MM.1S (cell line): Measurements from ENCODE around the gene GOSR2.

ENCODE experiments used
- CTCF ChIP-seq: fragments of 300-600 bp; sonication (generic); IDR thresholded peaks from 2 replicates; pipeline ENCODE4 v1.5.1; 2016; ENCODE audit warnings: antibody characterized with exemption, low read length, mixed read lengths
- EZH2phosphoT487 ChIP-seq: fragments of 300-600 bp; sonication (generic); IDR thresholded peaks from 2 replicates; pipeline ENCODE4 v1.6.1; 2018; ENCODE audit warnings: antibody characterized with exemption, low read length

- TF ChIP-seq CTCF (no peak), EZH2phosphoT487 (no peak)
Measured at GRCh38 chr17:46881015-46881414, 41.9 kb upstream of the GOSR2 start.
